CD14-positive monocyte (primary cell): Measurements from ENCODE around the gene CAMK1. TPM values are rescaled to one million over a fixed set of nuclear protein-coding genes. Genes with fewer than 3 reads are reported as not detected.

Experiments used
- DNase-seq, 3 donors: peaks; one replicate each; pipeline ENCODE4 v3.0.0-alpha.2; 2011 to 2022
- H2AFZ ChIP-seq: 2 replicates; pipeline ENCODE4 v1.6.0; 2012; ENCODE audit warnings: mild to moderate bottlenecking, low read depth, low read length, inconsistent platforms; ENCODE audit not compliant: insufficient read depth, poor library complexity, severe bottlenecking
- H3K27ac ChIP-seq, 2 donors: 1 replicate in 1 of 2; 2 replicates in 1 of 2; pipeline ENCODE4 v1.5.1; 2012 to 2013; ENCODE audit warnings: low read length in 2 of 2, control low read depth in 1 of 2, inconsistent platforms in 1 of 2, low read depth in 1 of 2, mild to moderate bottlenecking in 1 of 2
- H3K27me3 ChIP-seq, 2 donors: one replicate each; pipeline versions ENCODE4 v1.6.0 to v1.6.1; 2011 to 2013; ENCODE audit warnings: low read length in 2 of 2; ENCODE audit not compliant: control insufficient read depth in 2 of 2, insufficient read depth in 2 of 2
- H3K36me3 ChIP-seq, 2 donors: replicated peaks in 1 of 2; 1 replicate in 1 of 2; 2 replicates in 1 of 2; pipeline versions ENCODE4 v1.5.1 to v1.6.1; 2012 to 2013; ENCODE audit warnings: low read length in 2 of 2, control low read depth in 1 of 2, inconsistent platforms in 1 of 2, mild to moderate bottlenecking in 1 of 2; ENCODE audit not compliant: insufficient read depth in 2 of 2, control insufficient read depth in 1 of 2
- H3K4me1 ChIP-seq, 2 donors: 1 replicate in 1 of 2; 2 replicates in 1 of 2; pipeline versions ENCODE4 v1.5.1 to v1.6.1; 2012 to 2013; ENCODE audit warnings: low read length in 2 of 2, control low read depth in 1 of 2, inconsistent platforms in 1 of 2, mild to moderate bottlenecking in 1 of 2, moderate library complexity in 1 of 2; ENCODE audit not compliant: insufficient read depth in 2 of 2, control insufficient read depth in 1 of 2
- H3K4me2 ChIP-seq: replicated peaks from 2 replicates; pipeline ENCODE3; 2012; ENCODE audit warnings: low read length, moderate library complexity, mild to moderate bottlenecking; ENCODE audit not compliant: poor library complexity, severe bottlenecking; ENCODE audit errors: extremely low read depth
- H3K4me3 ChIP-seq, 3 experiments: fragments of 200-600 bp in 1 of 3; sonication (generic) in 1 of 3; replicated peaks in 1 of 3; 1 replicate in 2 of 3; 2 replicates in 1 of 3; pipeline ENCODE4 v1.5.1; 2011 to 2013; ENCODE audit warnings: low read length in 3 of 3, mild to moderate bottlenecking in 3 of 3, control low read depth in 2 of 3, low read depth in 2 of 3, inconsistent platforms in 1 of 3, moderate library complexity in 1 of 3
- H3K79me2 ChIP-seq: 2 replicates; pipeline ENCODE4 v1.6.0; 2012; ENCODE audit warnings: mild to moderate bottlenecking, control low read depth, inconsistent platforms, low read length, moderate library complexity; ENCODE audit not compliant: insufficient read depth
- H3K9ac ChIP-seq: 2 replicates; pipeline ENCODE4 v1.6.0; 2017; ENCODE audit warnings: low read length, mild to moderate bottlenecking; ENCODE audit not compliant: insufficient read depth, poor library complexity, severe bottlenecking
- H3K9me3 ChIP-seq, 2 donors: replicated peaks in 1 of 2; 1 replicate in 1 of 2; 2 replicates in 1 of 2; pipeline versions ENCODE4 v1.5.1 to v1.6.1; 2012 to 2013; ENCODE audit warnings: low read length in 2 of 2, control low read depth in 1 of 2; ENCODE audit not compliant: control insufficient read depth in 1 of 2, insufficient read depth in 1 of 2
- H4K20me1 ChIP-seq: 2 replicates; pipeline ENCODE4 v1.6.0; 2012; ENCODE audit warnings: mild to moderate bottlenecking, low read length, control low read depth, moderate library complexity; ENCODE audit not compliant: insufficient read depth
- H3K27ac Mint-ChIP-seq, 7 donors: one replicate each; pipeline ENCODE4 v1.8.0; 2020; ENCODE audit warnings: mild to moderate bottlenecking in 7 of 7, mixed read lengths in 7 of 7, moderate library complexity in 6 of 7, inconsistent platforms in 2 of 7
- H3K27me3 Mint-ChIP-seq, 3 donors: one replicate each; pipeline ENCODE4 v1.8.0; 2021 to 2022; ENCODE audit warnings: low read depth in 3 of 3, mild to moderate bottlenecking in 3 of 3, mixed read lengths in 3 of 3, moderate library complexity in 3 of 3, inconsistent platforms in 1 of 3
- H3K36me3 Mint-ChIP-seq, 2 donors: one replicate each; pipeline ENCODE4 v1.8.0; 2020; ENCODE audit warnings: mixed read lengths in 2 of 2, inconsistent platforms in 1 of 2, mild to moderate bottlenecking in 1 of 2
- H3K4me1 Mint-ChIP-seq: one replicate; pipeline ENCODE4 v1.8.0; 2020; ENCODE audit warnings: mild to moderate bottlenecking, mixed read lengths
- H3K4me3 Mint-ChIP-seq, 2 donors: one replicate each; pipeline ENCODE4 v1.8.0; 2020; ENCODE audit warnings: mild to moderate bottlenecking in 2 of 2, mixed read lengths in 2 of 2, moderate library complexity in 1 of 2
- H3K9me3 Mint-ChIP-seq, 7 donors: one replicate each; pipeline ENCODE4 v1.8.0; 2020 to 2022; ENCODE audit warnings: mixed read lengths in 7 of 7, mild to moderate bottlenecking in 6 of 7, moderate library complexity in 6 of 7, inconsistent platforms in 2 of 7
- WGBS: methylation state at CpG from one replicate; pipeline ENCODE4 v1.1.5; 2013; ENCODE audit warnings: missing lambda C conversion rate; ENCODE audit not compliant: insufficient coverage; 5-methylcytosine and 5-hydroxymethylcytosine counted together
- intact Hi-C, 2 donors: fragments of 100-400 bp; cut with micrococcal nuclease; formaldehyde crosslinking; loops; one replicate each; pipeline versions ENCODE4 v1.15.0 to v1.15.1; 2023
- polyA plus RNA-seq, 3 donors: library from polyadenylated mRNA; depleted of rRNA in 1 of 3; unstranded in 2 of 3; stranded (reverse) in 1 of 3; fragments of 300-500 nt in 2 of 3; fragments of >200 nt in 1 of 3; fragmentation: Illumina TruSeq in 2 of 3; gene quantifications; 1 replicate in 2 of 3; 2 replicates in 1 of 3; pipeline ENCODE4 v1.2.3, GENCODE V29; 2012 to 2021
- TF ChIP-seq, protein P1 (sequence below): fragments of 200-600 bp; IDR thresholded peaks from one replicate; pipeline ENCODE4 v1.8.0; 2022; ENCODE audit warnings: antibody characterized with exemption, mild to moderate bottlenecking

The CAMK1 gene
- polyA plus RNA-seq, 3 donors: 106 to 137 (median 118) TPM

DNA sequence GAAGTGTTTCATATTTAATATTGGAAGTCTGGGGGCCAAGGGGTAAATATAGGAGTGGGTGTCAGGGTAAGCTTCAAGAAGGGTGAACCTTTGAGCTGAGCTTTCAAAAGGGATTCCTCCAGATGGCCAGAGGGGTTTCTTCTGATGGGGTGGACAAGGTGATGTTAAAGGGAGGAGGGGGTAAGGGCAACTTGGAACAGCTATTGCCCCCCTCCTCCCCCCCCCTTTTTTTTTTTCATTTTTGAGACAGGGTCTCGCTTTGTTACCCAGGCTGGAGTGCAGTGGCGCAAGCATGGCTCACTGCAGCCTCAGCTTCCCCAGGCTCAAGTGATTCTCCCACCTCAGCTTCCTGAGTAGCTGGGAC is 38.2 kb upstream of the CAMK1 start:
- H3K27ac Mint-ChIP-seq: peak overlapping the region; percentile 62 to 96 (median 86)
- Histone ChIP-seq H3K27ac (peak overlapping the region; percentile 81 to 88), H3K4me3 (no peak overlapping the region), H4K20me1 (peaks cover 42% of the 10 kb centered on the region), H3K9ac (no peak overlapping the region), H3K79me2 (peaks cover 21% of the 10 kb centered on the region), H3K4me1 (peaks cover 16 to 21% of the 10 kb centered on the region in 2 donors), H3K27me3 (no peaks in the 10 kb centered on the region), H2AFZ (no peak overlapping the region), H3K4me2 (no peak overlapping the region), H3K36me3 (peaks cover 52 to 53% of the 10 kb centered on the region in 2 donors), H3K9me3 (no peaks in the 10 kb centered on the region)
- peaks cover 0 to 5% (median 0%) of the 10 kb centered on the region in 3 donors for H3K27me3 Mint-ChIP-seq
- peaks cover 56 to 63% of the 10 kb centered on the region in 2 donors for H3K36me3 Mint-ChIP-seq
- H3K4me3 Mint-ChIP-seq: no peak overlapping the region
- H3K4me1 Mint-ChIP-seq: peaks cover 32% of the 10 kb centered on the region
- TF ChIP-seq, protein P1, sequence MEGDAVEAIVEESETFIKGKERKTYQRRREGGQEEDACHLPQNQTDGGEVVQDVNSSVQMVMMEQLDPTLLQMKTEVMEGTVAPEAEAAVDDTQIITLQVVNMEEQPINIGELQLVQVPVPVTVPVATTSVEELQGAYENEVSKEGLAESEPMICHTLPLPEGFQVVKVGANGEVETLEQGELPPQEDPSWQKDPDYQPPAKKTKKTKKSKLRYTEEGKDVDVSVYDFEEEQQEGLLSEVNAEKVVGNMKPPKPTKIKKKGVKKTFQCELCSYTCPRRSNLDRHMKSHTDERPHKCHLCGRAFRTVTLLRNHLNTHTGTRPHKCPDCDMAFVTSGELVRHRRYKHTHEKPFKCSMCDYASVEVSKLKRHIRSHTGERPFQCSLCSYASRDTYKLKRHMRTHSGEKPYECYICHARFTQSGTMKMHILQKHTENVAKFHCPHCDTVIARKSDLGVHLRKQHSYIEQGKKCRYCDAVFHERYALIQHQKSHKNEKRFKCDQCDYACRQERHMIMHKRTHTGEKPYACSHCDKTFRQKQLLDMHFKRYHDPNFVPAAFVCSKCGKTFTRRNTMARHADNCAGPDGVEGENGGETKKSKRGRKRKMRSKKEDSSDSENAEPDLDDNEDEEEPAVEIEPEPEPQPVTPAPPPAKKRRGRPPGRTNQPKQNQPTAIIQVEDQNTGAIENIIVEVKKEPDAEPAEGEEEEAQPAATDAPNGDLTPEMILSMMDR: no peak
- DNase-seq: no peak
- no CpG with 5 or more reads among the region's 2 CpGs for WGBS
- intact Hi-C loops: no loop called here
- peaks cover 0 to 2% (median 0%) of the 10 kb centered on the region in 7 donors for H3K9me3 Mint-ChIP-seq

DNA sequence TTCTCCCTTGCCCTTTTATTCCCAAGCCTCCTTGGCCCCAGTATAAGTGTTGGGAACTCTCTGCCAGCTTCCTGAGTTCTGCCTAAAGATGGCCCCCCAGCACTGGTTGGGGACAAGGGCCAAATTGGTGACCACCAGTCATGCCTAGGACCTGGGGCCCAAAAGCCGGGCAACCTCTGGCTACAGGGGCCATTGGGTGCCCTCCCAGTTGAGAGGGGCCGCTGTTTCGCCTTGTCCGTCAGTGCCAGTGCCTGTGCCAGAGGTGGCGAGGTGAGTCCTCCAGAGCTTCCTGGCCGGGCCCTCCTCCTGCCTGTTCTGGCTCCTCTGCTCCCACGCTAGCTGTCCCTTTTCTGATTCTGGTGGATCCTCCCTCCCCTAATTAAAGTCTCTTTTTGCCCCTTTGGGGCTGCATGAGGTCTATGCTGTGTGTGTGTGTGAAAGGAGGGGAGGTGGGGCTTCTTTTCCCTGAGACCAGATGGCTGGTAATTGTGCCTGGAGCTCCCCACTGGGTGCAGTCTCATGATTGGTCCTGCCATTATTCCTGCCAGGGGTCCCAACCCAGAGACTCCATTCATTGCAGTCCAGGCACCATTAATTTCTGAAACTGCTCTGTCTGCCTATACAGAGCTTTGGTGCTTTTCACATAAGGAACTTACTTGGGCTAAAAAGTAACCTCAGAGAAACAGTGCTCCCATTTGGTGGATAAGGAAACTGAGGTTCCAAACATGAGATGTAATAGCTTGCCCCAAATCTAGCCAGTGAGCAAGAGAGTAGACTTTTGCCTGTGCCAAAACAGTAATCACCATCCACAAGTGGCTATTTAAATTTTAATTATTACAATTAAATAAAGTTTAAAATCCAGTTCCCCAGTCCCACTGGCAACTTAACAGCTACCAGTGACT is 37.2 kb upstream of the CAMK1 start:
- peaks cover 61 to 70% of the 10 kb centered on the region in 2 donors for H3K36me3 Mint-ChIP-seq

More for the DNA sequence above, 37.2 kb upstream of the CAMK1 start:
- DNase-seq: no peak
- no peak overlapping the region for H3K4me2 ChIP-seq
- peaks cover 21% of the 10 kb centered on the region for H3K79me2 ChIP-seq
- H3K27me3 ChIP-seq: no peaks in the 10 kb centered on the region
- no peak overlapping the region for H3K9ac ChIP-seq
- H3K9me3 ChIP-seq: no peaks in the 10 kb centered on the region
- WGBS: 98% methylated on average over 5 of the region's 7 CpGs
- no peak overlapping the region for H2AFZ ChIP-seq
- Mint-ChIP-seq H3K4me1 (peaks cover 32% of the 10 kb centered on the region), H3K9me3 (peaks cover 0 to 2% (median 0%) of the 10 kb centered on the region in 7 donors), H3K27me3 (peaks cover 0 to 5% (median 0%) of the 10 kb centered on the region in 3 donors), H3K27ac (peak overlapping the region in 5 of 7 donors; percentile 27 to 60 (median 46)), H3K4me3 (no peak overlapping the region)
- intact Hi-C loops: no loop called here
- peaks cover 55 to 60% of the 10 kb centered on the region in 2 donors for H3K36me3 ChIP-seq
- H3K4me3 ChIP-seq: no peak overlapping the region
- peaks cover 50% of the 10 kb centered on the region for H4K20me1 ChIP-seq
- TF ChIP-seq, protein P1: no peak
- H3K4me1 ChIP-seq: peaks cover 16 to 21% of the 10 kb centered on the region in 2 donors
- H3K27ac ChIP-seq: peak overlapping the region in 1 of 2 donors; percentile 43
